ENCODE measurements around the gene DNAJC18. TPM values are rescaled to one million over a fixed set of nuclear protein-coding genes. Genes with fewer than 3 reads are reported as not detected.

The DNAJC18 gene
- total and polyA plus RNA-seq, 4 donors = 0.66 to 1.8 (median 0.83) TPM

- TF ChIP-seq, protein P1, sequence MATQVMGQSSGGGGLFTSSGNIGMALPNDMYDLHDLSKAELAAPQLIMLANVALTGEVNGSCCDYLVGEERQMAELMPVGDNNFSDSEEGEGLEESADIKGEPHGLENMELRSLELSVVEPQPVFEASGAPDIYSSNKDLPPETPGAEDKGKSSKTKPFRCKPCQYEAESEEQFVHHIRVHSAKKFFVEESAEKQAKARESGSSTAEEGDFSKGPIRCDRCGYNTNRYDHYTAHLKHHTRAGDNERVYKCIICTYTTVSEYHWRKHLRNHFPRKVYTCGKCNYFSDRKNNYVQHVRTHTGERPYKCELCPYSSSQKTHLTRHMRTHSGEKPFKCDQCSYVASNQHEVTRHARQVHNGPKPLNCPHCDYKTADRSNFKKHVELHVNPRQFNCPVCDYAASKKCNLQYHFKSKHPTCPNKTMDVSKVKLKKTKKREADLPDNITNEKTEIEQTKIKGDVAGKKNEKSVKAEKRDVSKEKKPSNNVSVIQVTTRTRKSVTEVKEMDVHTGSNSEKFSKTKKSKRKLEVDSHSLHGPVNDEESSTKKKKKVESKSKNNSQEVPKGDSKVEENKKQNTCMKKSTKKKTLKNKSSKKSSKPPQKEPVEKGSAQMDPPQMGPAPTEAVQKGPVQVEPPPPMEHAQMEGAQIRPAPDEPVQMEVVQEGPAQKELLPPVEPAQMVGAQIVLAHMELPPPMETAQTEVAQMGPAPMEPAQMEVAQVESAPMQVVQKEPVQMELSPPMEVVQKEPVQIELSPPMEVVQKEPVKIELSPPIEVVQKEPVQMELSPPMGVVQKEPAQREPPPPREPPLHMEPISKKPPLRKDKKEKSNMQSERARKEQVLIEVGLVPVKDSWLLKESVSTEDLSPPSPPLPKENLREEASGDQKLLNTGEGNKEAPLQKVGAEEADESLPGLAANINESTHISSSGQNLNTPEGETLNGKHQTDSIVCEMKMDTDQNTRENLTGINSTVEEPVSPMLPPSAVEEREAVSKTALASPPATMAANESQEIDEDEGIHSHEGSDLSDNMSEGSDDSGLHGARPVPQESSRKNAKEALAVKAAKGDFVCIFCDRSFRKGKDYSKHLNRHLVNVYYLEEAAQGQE (IDR thresholded peaks at IDR 0.05) = no peak
Observed at GRCh38 chr5:139389701-139390638, 49.4 kb downstream of the DNAJC18 start, which contains the start of gene MZB1 (continued).

DNA sequence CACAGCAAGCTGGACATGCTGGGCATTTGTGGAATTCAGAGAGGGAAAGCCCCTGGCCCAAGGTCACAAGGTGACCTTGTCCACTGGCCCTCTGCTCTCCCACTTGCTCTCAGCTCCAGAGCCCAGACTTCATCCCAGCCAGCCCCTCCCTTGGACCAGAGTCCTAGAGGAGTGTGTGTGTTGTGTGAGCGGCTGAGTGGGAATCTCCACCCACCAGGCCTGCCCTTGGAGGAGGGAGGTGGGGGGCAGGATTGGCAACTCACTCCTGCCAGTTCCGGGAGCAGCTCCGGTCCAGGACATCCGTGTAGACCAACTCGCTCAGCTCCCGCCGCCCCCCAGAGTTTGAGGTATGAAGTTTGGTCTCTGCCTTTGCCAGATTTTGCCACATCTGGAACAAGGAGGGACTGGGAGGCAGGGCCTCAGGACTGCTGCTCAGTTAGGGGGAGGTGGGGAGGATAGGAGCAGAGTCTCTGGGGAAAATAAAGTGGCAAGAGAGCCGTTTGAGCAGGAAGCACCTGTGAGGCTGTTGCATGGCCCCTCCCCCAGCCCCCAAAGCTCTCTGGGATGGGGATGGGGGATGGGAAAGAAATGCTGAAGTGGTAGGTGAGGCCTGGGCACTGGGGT is 51.0 kb downstream of the DNAJC18 start:
- WGBS = 56% methylated on average over 8 of the region's 8 CpGs
- Histone ChIP-seq H3K4me3 (ENCODE audit: low read depth in 1 of 3, low read length in 3 of 3) (no peak overlapping the region), H3K27ac (ENCODE audit: low read depth in 1 of 2, low read length in 2 of 2) (no peak overlapping the region), H3K27me3 (ENCODE audit: control insufficient read depth in 4 of 4, insufficient read depth in 4 of 4, low read length in 3 of 4) (peaks cover 0 to under 1% (median 0%) of the 10 kb centered on the region in 4 donors), H3K9ac (ENCODE audit: low read depth in 1 of 2, low read length in 2 of 2) (no peak overlapping the region), H3K9me3 (ENCODE audit: control insufficient read depth in 4 of 4, low read length in 3 of 4) (no peaks in the 10 kb centered on the region), H3K4me1 (ENCODE audit: control insufficient read depth in 4 of 4, insufficient read depth in 4 of 4, low read length in 3 of 4) (peaks cover 21 to 35% (median 30%) of the 10 kb centered on the region in 4 donors), H3K36me3 (ENCODE audit: control insufficient read depth in 4 of 4, insufficient read depth in 3 of 4, low read depth in 1 of 4, low read length in 3 of 4) (no peaks in the 10 kb centered on the region)
- no peak for DNase-seq (ENCODE audit: low spot score)
- TF ChIP-seq RAD21 (IDR thresholded peaks at IDR 0.05) (no peak), RXRA (IDR thresholded peaks at IDR 0.05) (no peak), EGR1 (IDR thresholded peaks at IDR 0.05; ENCODE audit: low read depth in 2 of 2) (no peak), HNF4G (IDR thresholded peaks at IDR 0.05) (no peak), CTCF (IDR thresholded peaks at IDR 0.05; ENCODE audit: low read depth, low read length, missing input control) (no peak), FOXA1 (IDR thresholded peaks at IDR 0.05) (no peak), FOXA2 (IDR thresholded peaks at IDR 0.05) (no peak), HNF4A (conservative IDR thresholded peaks at IDR 0.05) (no peak), JUND (IDR thresholded peaks at IDR 0.05) (no peak)

GRCh38 chr5:139387611-139388197 is 51.6 kb downstream of the DNAJC18 start:
- no peaks in the 10 kb centered on the region for H3K27me3 ChIP-seq (ENCODE audit: control insufficient read depth in 4 of 4, insufficient read depth in 4 of 4, low read length in 3 of 4)
- no peaks in the 10 kb centered on the region for H3K36me3 ChIP-seq (ENCODE audit: control insufficient read depth in 4 of 4, insufficient read depth in 3 of 4, low read depth in 1 of 4, low read length in 3 of 4)
- H3K9me3 ChIP-seq (ENCODE audit: control insufficient read depth in 4 of 4, low read length in 3 of 4) = no peaks in the 10 kb centered on the region
- H3K4me1 ChIP-seq (ENCODE audit: control insufficient read depth in 4 of 4, insufficient read depth in 4 of 4, low read length in 3 of 4) = peaks cover 16 to 32% (median 28%) of the 10 kb centered on the region in 4 donors
- no peak overlapping the region for H3K27ac ChIP-seq (ENCODE audit: low read depth in 1 of 2, low read length in 2 of 2)
- 80% methylated on average over 10 of the region's 10 CpGs for WGBS
- H3K9ac ChIP-seq (ENCODE audit: low read depth in 1 of 2, low read length in 2 of 2) = no peak overlapping the region
- no peak for DNase-seq (ENCODE audit: low spot score)
- no peak overlapping the region for H3K4me3 ChIP-seq (ENCODE audit: low read depth in 1 of 3, low read length in 3 of 3)
- TF ChIP-seq FOXA2 (IDR thresholded peaks at IDR 0.05) (no peak), TAF1 (conservative IDR thresholded peaks at IDR 0.05) (no peak), CTCF (IDR thresholded peaks at IDR 0.05; ENCODE audit: low read depth, low read length, missing input control) (no peak), FOXA1 (IDR thresholded peaks at IDR 0.05) (no peak), SP1 (IDR thresholded peaks at IDR 0.05) (no peak), HNF4G (IDR thresholded peaks at IDR 0.05) (no peak), JUND (IDR thresholded peaks at IDR 0.05) (no peak)
- TF ChIP-seq, protein P2, sequence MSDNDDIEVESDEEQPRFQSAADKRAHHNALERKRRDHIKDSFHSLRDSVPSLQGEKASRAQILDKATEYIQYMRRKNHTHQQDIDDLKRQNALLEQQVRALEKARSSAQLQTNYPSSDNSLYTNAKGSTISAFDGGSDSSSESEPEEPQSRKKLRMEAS (IDR thresholded peaks at IDR 0.05) = no peak
- TF ChIP-seq, protein P3, sequence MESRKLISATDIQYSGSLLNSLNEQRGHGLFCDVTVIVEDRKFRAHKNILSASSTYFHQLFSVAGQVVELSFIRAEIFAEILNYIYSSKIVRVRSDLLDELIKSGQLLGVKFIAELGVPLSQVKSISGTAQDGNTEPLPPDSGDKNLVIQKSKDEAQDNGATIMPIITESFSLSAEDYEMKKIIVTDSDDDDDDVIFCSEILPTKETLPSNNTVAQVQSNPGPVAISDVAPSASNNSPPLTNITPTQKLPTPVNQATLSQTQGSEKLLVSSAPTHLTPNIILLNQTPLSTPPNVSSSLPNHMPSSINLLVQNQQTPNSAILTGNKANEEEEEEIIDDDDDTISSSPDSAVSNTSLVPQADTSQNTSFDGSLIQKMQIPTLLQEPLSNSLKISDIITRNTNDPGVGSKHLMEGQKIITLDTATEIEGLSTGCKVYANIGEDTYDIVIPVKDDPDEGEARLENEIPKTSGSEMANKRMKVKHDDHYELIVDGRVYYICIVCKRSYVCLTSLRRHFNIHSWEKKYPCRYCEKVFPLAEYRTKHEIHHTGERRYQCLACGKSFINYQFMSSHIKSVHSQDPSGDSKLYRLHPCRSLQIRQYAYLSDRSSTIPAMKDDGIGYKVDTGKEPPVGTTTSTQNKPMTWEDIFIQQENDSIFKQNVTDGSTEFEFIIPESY (IDR thresholded peaks at IDR 0.05) = no peak

Measured in liver (tissue), 9 donors.